ENCODE data around the gene RNF212.

RNF212 gene

GRCh38 chr4:1047976-1048772 is 65.2 kb downstream of the RNF212 start:
- no peak for DNase-seq

DNA sequence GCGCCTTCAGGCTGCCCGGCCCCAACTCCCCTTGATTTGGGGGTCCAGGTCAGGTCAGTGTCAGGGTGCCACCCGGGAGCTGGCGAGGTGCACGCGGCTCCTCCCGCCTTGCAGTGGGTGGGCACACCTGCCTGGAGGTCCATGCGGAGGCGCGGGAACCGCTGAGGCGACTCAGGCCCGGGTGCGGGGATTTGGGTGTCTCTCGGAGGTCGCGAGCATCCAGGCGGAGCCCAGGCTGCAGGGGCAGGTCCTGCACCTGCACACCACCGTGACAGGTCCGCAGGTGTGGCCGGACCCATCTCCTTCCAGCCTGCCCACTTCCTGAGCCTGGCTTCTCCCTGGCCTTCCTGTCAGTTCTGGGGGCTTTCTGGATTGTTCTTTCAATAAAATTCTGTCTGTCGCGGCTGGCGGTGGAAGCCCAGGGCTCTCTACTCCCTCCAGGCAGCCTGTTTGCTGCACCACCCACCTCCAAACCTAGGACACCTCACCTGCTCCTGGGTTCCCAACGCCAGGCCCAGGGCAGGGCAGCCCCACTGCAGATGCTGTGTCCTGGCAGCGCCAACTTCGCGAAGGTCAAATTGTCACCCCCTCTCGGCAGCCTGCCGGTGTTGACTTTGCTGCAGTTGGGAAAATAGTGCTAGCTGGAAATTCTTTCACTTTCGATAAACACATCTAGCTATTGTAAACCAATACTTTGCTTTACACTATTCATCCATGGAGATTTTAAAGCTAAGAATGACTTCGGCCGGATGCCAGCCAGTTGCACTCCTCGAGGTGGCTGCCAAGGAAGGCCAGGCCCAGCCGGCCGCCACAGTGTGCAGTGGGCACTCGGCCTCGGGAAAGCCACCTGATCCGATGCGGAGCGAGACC is 66.0 kb downstream of the RNF212 start:
- DNase-seq = no peak

GRCh38 chr4:1046581-1047011 is 66.8 kb downstream of the RNF212 start:
- peak; percentile 38 for DNase-seq

DNA sequence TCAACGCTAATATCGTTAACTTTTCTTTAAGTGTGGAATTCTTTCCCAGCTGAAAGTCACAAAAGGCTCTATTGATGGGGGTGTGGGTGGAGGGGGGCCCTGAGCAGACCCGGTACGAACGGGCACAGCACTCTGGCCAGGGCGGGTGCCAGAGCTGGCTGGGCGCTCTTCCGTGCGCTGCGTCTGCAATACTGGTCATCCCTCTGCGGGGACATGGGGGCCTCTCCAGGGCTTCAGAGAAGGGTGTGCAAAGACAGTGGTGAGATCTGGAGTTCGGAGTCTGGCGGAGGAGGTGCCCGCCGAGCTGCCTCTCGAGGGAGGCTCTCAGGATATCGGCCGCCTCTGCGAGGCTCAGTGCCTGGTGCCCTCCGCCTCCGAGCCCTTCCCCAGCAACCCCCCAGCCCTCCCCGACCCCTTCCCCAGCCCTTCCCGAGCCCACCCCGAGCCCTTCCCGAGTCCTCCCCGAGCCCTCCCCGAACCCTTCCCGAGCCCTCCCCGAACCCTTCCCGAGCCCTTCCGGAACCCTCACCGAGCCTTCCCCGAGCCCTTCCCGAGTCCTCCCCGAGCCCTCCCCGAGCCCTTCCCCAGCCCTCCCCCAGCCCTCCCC is 67.7 kb downstream of the RNF212 start:
- no peak for DNase-seq

DNA sequence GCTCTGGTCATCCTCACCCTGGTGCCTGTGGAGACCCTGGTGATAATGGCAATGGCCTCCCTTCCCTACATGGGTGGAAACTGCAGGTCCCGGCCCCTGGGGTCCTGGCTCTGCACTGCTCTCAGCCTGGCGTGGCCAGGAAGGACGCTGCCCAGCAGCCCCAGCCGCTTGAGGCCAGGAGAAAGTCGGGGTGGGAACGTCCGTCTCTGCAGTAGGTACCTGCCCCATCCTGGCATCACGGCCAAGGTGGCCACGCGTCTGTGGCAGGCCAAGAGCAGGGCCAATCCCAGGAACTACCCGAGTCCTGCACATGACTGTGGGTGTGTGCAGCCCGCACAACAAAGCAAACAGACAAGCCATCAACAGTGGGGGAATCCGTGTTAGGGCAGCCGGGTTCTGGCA is 68.2 kb downstream of the RNF212 start:
- no peak for DNase-seq

DNA sequence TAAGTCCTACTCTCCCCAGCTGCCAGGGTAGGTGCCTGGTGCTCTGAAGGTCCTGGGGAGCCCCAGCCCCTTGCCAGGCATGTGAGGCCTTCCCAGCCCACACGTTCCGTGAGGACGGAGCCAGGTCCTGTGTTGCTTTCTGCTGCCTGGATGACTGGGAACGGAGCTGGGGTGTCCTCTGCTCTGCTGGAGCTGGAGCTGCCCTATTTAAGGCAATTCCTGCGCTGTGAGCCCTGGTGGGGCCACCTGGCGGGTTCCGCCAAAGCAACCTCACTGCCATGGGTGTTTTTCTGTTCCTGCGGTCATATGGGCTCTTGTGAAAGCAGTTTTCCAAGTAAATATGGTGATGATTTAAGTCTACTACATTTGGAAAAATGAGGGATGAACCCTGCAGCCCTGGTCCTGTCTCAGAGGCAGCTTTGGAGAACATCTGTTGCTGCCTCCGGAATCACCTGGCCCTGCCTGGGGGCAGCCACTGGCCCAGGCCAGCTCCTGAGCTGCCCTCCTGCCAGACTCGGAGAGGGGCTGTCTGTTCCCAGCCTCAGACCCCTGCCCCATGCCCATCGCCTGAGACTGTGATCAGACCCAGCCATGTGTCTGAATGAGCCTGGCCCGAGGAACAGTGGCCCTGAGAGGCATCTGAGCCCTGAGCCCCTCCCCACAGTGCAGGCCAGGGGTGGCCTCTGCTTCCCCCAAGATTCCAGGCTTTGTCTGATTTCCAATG is 68.7 kb downstream of the RNF212 start:
- DNase-seq = no peak

DNA sequence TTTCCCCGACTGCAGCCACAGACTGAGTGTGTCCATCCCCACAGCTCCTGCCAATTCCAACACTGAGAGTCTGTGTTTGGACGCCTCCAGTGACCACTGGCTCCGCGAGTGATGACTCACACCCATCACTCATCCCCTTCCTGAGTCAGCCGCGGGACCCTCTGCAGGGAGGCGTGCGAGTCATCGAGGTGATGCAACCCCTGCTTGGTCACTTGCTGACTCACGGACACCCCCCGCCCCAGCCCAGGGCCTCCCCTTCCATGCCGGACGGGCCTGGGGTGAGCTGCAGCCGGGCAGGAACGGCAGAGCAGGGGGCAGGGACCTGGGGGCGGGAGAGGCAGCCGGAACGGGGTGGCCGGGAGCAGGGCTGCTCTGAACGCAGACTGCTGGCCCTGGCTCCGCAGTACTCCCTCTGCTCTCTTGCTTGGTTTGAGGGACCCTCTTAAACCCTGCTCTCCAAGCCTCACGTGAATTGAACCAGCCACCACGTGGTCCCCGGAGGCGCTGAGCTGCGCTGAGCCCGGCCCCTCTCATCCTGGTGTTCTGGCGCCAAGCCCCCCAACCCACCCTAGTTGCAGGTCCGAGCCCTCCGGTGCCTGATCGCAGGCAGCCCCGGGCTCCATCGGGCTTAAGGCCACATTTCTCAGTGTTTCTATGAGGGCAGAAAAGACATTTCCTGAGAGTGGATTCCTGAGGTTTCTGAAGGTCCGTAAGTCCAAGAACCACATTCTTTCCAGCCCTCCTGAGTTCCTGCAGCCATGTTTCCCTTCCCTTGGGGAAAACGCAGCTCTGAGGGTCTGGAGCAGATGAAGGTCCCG is 69.5 kb downstream of the RNF212 start:
- DNase-seq = peak; percentile 94

DNA sequence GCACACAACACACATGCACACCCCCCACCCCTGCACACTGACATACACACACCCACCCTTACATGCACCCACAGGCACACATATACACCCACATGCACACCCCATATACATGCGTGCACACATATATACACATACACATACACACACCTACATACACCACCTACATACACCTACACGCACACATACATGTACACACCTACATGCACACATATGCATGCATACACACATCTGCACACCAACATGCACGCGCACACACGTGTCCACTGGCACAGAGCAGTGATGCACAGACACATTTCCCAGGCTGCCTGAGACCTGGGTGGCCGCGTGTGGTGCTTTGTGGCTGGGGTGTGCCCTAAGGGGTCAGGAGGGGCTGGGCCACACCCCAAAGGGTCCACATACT is 70.2 kb downstream of the RNF212 start:
- no peak for DNase-seq

GRCh38 chr4:1042352-1043055 is 70.9 kb downstream of the RNF212 start:
- no peak for DNase-seq

GRCh38 chr4:1041936-1042330 is 71.4 kb downstream of the RNF212 start:
- DNase-seq = no peak

- no peak for DNase-seq
These were observed 72.0 kb downstream of the RNF212 start for GRCh38 chr4:1041147-1041935.

GRCh38 chr4:1040344-1041146 is 72.8 kb downstream of the RNF212 start:
- DNase-seq = no peak

GRCh38 chr4:1039493-1040343 is 73.6 kb downstream of the RNF212 start:
- DNase-seq = no peak

DNA sequence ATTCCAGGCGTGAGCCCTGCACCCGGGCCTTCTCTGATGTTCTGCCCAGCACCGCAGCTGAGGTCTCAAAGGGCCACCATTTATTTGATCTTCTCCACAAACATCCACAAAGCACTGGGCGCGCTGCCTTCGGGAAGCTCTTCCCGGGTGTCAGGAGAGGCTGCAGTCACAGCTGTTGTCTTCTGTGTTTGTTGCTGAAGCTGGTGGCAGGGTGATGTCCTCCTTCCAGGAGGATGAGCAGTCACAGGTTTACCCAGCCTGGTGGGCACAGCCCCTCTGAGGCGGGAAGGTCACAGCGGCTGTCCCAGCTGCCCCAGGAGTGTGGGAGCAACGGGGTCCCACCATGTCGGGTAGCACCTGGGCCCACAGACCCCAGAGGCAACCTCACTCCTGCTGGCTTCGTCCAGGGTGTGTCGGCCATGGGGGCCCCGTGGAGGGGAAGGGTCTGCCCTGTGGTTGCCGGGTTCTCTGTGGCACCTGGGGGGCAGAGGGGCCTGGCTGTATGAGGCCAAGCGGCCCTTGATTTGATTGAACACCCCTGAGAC is 74.3 kb downstream of the RNF212 start:
- DNase-seq = no peak

GRCh38 chr4:1036976-1037810 is 76.2 kb downstream of the RNF212 start:
- DNase-seq = no peak

- DNase-seq = no peak
These were observed 77.3 kb downstream of the RNF212 start for GRCh38 chr4:1036095-1036494.

DNA sequence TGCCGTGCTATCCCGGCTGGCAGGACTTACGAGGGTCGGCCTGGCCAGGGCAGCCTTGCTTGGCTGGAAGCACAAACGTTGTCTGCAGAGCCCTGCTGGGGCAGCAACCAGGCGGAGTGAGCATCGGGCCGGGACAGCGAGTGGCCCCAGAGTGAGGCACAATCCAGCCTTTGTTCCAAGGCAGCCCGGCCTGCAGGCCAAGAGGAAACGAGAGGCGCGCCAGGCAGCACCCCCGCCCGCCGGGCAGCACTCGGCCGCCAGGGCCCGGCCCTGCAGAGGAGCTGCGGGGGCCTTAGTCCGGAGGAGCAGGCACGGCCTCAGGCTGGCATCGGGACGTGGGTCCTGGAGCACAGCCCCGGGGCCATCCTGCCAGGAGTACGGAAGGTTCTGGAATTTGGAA is 77.9 kb downstream of the RNF212 start:
- DNase-seq = no peak
